K562 (cell line): ENCODE data around the gene C12orf75. TPM values are rescaled to one million over a fixed set of nuclear protein-coding genes. Genes with fewer than 3 reads are reported as not detected.

Experiments used
- CBX3 ChIP-seq, 2 experiments: IDR thresholded peaks; 1 replicate in 1 of 2; 2 replicates in 1 of 2; pipeline ENCODE4 v1.6.1; 2012; ENCODE audit warnings: inconsistent platforms in 2 of 2, low read length in 2 of 2, borderline replicate concordance in 1 of 2, control low read depth in 1 of 2
- EWSR1 ChIP-seq: fragments of 450-650 bp; IDR thresholded peaks from 2 replicates; pipeline ENCODE4 v1.6.1; 2018; ENCODE audit warnings: borderline replicate concordance, mild to moderate bottlenecking, low read depth, moderate library complexity; ENCODE audit not compliant: partially characterized antibody
- WHSC1 ChIP-seq: IDR thresholded peaks from one replicate; pipeline ENCODE4 v1.6.1; 2012; ENCODE audit warnings: low read length, control low read depth, inconsistent platforms
- ZBTB2 ChIP-seq: fragments of 450-650 bp; IDR thresholded peaks from 2 replicates; pipeline ENCODE4 v1.6.1; 2016; ENCODE audit warnings: antibody characterized with exemption
- ZNF277 ChIP-seq: fragments of 250-450 bp; sonication (Bioruptor Pico); IDR thresholded peaks from 2 replicates; pipeline ENCODE4 v1.8.0; 2022; ENCODE audit warnings: inconsistent platforms, mild to moderate bottlenecking, moderate library complexity, borderline replicate concordance
- polyA plus RNA-seq, 8 experiments: library from polyadenylated mRNA; depleted of rRNA in 4 of 8; stranded (reverse) in 5 of 8; unstranded in 3 of 8; fragments of >200 nt; fragmentation: Nextera tagmentation in 2 of 8; fragmentation: Illumina TruSeq in 1 of 8; extraction: Ambion mirVana in 2 of 8; extraction: Trizol in 1 of 8; gene quantifications; 2 replicates each; pipeline versions ENCODE4 v1.2.1 to v1.2.3, GENCODE V29; 2011 to 2014; ENCODE audit warnings: inconsistent platforms in 1 of 8, missing spikeins in 1 of 8
- total RNA-seq, 7 experiments: library from RNA; depleted of rRNA in 6 of 7; stranded (reverse); fragments of >200 nt in 6 of 7; fragmentation: Illumina TruSeq in 2 of 7; extraction: Trizol in 2 of 7; gene quantifications; 2 replicates each; pipeline versions ENCODE4 v1.2.1 to v1.2.3, GENCODE V29; 2011 to 2021; ENCODE audit warnings: low replicate concordance in 1 of 7
- TF ChIP-seq, protein P1 (sequence below): fragments of 450-650 bp; formaldehyde crosslinking; IDR thresholded peaks from 2 replicates; pipeline ENCODE4 v1.4.0; 2020; ENCODE audit warnings: mild to moderate bottlenecking, moderate library complexity
- TF ChIP-seq, protein P2 (sequence below): fragments of 250-450 bp; sonication (Bioruptor Pico); IDR thresholded peaks from 2 replicates; pipeline ENCODE4 v1.8.0; 2021; ENCODE audit warnings: moderate library complexity, mild to moderate bottlenecking, inconsistent platforms

C12orf75 gene
- total and polyA plus RNA-seq, 9 of the 15 experiments (the other 6 are each of a cell fraction or from before 2014, with no cell fraction given) = 0.06 to 0.82 (median 0.26) TPM; not detected in 3

GRCh38 chr12:105288311-105288996 is 42.0 kb upstream of the C12orf75 start (continued):
- TF ChIP-seq, protein P1, sequence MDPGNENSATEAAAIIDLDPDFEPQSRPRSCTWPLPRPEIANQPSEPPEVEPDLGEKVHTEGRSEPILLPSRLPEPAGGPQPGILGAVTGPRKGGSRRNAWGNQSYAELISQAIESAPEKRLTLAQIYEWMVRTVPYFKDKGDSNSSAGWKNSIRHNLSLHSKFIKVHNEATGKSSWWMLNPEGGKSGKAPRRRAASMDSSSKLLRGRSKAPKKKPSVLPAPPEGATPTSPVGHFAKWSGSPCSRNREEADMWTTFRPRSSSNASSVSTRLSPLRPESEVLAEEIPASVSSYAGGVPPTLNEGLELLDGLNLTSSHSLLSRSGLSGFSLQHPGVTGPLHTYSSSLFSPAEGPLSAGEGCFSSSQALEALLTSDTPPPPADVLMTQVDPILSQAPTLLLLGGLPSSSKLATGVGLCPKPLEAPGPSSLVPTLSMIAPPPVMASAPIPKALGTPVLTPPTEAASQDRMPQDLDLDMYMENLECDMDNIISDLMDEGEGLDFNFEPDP = no peak
- no peak for TF ChIP-seq CBX3 (IDR thresholded peaks at IDR 0.05; ENCODE audit: borderline replicate concordance in 1 of 2, low read length in 2 of 2)
- no peak for TF ChIP-seq WHSC1
- no peak for TF ChIP-seq ZNF277 (CRISPR knock-in tag)
- no peak for TF ChIP-seq ZBTB2
- TF ChIP-seq, protein P2, sequence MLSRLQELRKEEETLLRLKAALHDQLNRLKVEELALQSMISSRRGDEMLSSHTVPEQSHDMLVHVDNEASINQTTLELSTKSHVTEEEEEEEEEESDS = no peak
- no peak for TF ChIP-seq EWSR1
